K562 (cell line): ENCODE data around the gene LRRC59. TPM values are rescaled to one million over a fixed set of nuclear protein-coding genes. Genes with fewer than 3 reads are reported as not detected.

ENCODE experiments used
- ARID4B ChIP-seq: sonication (generic); formaldehyde crosslinking; IDR thresholded peaks from 2 replicates; pipeline ENCODE4 v1.8.0; 2022; ENCODE audit warnings: mild to moderate bottlenecking, missing genetic modification reagents
- GABPB1 ChIP-seq: sonication (generic); formaldehyde crosslinking; IDR thresholded peaks from 2 replicates; pipeline ENCODE4 v1.8.0; 2022; ENCODE audit warnings: mild to moderate bottlenecking, missing genetic modification reagents
- GTF2E2 ChIP-seq: fragments of 200-800 bp; sonication (Bioruptor generic); IDR thresholded peaks from 2 replicates; pipeline ENCODE4 v1.6.1; 2016; ENCODE audit warnings: missing genetic modification characterization, missing compliant biosample characterization
- PHF8 ChIP-seq: fragments of 200-600 bp; sonication (generic); IDR thresholded peaks from 2 replicates; pipeline ENCODE4 v1.6.1; 2012; ENCODE audit warnings: mixed run types, mild to moderate bottlenecking, inconsistent platforms, low read length, moderate library complexity, borderline replicate concordance
- RFX7 ChIP-seq: fragments of 250-450 bp; sonication (Bioruptor Pico); IDR thresholded peaks from 2 replicates; pipeline ENCODE4 v1.5.1; 2021; ENCODE audit warnings: mild to moderate bottlenecking
- SAFB2 ChIP-seq: fragments of 200-400 bp; formaldehyde crosslinking; IDR thresholded peaks from 2 replicates; pipeline ENCODE4 v1.6.1; 2018; ENCODE audit warnings: borderline replicate concordance, low read length, low read depth, moderate library complexity; ENCODE audit not compliant: severe bottlenecking
- STAT6 ChIP-seq: sonication (generic); formaldehyde crosslinking; IDR thresholded peaks from 2 replicates; pipeline ENCODE4 v1.8.1; 2023; ENCODE audit warnings: mild to moderate bottlenecking, missing genetic modification reagents
- SUPT5H ChIP-seq: fragments of 450-650 bp; IDR thresholded peaks from 2 replicates; pipeline ENCODE4 v1.6.1; 2016
- XRCC5 ChIP-seq: fragments of 200-400 bp; formaldehyde crosslinking; IDR thresholded peaks from 2 replicates; pipeline ENCODE4 v1.6.1; 2017; ENCODE audit warnings: low read depth, mild to moderate bottlenecking, low read length
- ZNF184 ChIP-seq: sonication (generic); formaldehyde crosslinking; IDR thresholded peaks from 2 replicates; pipeline ENCODE4 v1.5.0; 2020; ENCODE audit warnings: missing genetic modification reagents
- ZNF217 ChIP-seq: sonication (generic); formaldehyde crosslinking; IDR thresholded peaks from 2 replicates; pipeline ENCODE4 v1.8.0; 2022; ENCODE audit warnings: mild to moderate bottlenecking, missing genetic modification reagents
- ZNF232 ChIP-seq: sonication (generic); formaldehyde crosslinking; IDR thresholded peaks from 2 replicates; pipeline ENCODE4 v1.8.0; 2022; ENCODE audit warnings: mild to moderate bottlenecking, missing genetic modification reagents
- ZNF785 ChIP-seq: fragments of 250-450 bp; sonication (Bioruptor Pico); IDR thresholded peaks from 2 replicates; pipeline ENCODE4 v1.4.0; 2020; ENCODE audit warnings: mild to moderate bottlenecking
- polyA plus RNA-seq, 8 experiments: library from polyadenylated mRNA; depleted of rRNA in 4 of 8; stranded (reverse) in 5 of 8; unstranded in 3 of 8; fragments of >200 nt; fragmentation: Nextera tagmentation in 2 of 8; fragmentation: Illumina TruSeq in 1 of 8; extraction: Ambion mirVana in 2 of 8; extraction: Trizol in 1 of 8; gene quantifications; 2 replicates each; pipeline versions ENCODE4 v1.2.1 to v1.2.3, GENCODE V29; 2011 to 2014; ENCODE audit warnings: inconsistent platforms in 1 of 8, missing spikeins in 1 of 8
- total RNA-seq, 7 experiments: library from RNA; depleted of rRNA in 6 of 7; stranded (reverse); fragments of >200 nt in 6 of 7; fragmentation: Illumina TruSeq in 2 of 7; extraction: Trizol in 2 of 7; gene quantifications; 2 replicates each; pipeline versions ENCODE4 v1.2.1 to v1.2.3, GENCODE V29; 2011 to 2021; ENCODE audit warnings: low replicate concordance in 1 of 7
- TF ChIP-seq, protein P1 (sequence below): fragments of 250-450 bp; sonication (Bioruptor Pico); IDR thresholded peaks from 2 replicates; pipeline ENCODE4 v1.9.0; 2021; ENCODE audit warnings: mild to moderate bottlenecking, inconsistent platforms

The LRRC59 gene
- total and polyA plus RNA-seq, 9 of the 15 experiments (the other 6 are each of a cell fraction or from before 2014, with no cell fraction given): 27.8 to 244 (median 154) TPM

- TF ChIP-seq STAT6 (CRISPR knock-in tag) (peak; percentile 79; the same call in 1 of the 2 replicates), ZNF184 (CRISPR knock-in tag) (no peak), ZNF785 (CRISPR knock-in tag) (no peak), SAFB2 (no peak), XRCC5 (peak; percentile 88), ARID4B (CRISPR knock-in tag) (peak; percentile 99), ZNF232 (CRISPR knock-in tag) (no peak), ZNF217 (CRISPR knock-in tag) (no peak), GTF2E2 (tag) (peak; percentile 73; the same call in 1 of the 2 replicates), PHF8 (peak; percentile 93), RFX7 (CRISPR knock-in tag) (no peak), GABPB1 (peak; percentile 92), SUPT5H (peak; percentile 94)
- TF ChIP-seq, protein P1, sequence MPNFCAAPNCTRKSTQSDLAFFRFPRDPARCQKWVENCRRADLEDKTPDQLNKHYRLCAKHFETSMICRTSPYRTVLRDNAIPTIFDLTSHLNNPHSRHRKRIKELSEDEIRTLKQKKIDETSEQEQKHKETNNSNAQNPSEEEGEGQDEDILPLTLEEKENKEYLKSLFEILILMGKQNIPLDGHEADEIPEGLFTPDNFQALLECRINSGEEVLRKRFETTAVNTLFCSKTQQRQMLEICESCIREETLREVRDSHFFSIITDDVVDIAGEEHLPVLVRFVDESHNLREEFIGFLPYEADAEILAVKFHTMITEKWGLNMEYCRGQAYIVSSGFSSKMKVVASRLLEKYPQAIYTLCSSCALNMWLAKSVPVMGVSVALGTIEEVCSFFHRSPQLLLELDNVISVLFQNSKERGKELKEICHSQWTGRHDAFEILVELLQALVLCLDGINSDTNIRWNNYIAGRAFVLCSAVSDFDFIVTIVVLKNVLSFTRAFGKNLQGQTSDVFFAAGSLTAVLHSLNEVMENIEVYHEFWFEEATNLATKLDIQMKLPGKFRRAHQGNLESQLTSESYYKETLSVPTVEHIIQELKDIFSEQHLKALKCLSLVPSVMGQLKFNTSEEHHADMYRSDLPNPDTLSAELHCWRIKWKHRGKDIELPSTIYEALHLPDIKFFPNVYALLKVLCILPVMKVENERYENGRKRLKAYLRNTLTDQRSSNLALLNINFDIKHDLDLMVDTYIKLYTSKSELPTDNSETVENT: peak; percentile 98
Observed at GRCh38 chr17:50397111-50397918, at the start of gene LRRC59 (continued).
